Sigmoid colon (tissue), 7 donors: ENCODE results near the gene OR2A7. TPM values are rescaled to one million over a fixed set of nuclear protein-coding genes. Genes with fewer than 3 reads are reported as not detected.
"Not testable (repeated sequence)": the region's sequence is repeated elsewhere in the genome, so short reads cannot be mapped to it uniquely, and the experiment has no call there.

ENCODE experiments used
- DNase-seq: peaks from one replicate; pipeline ENCODE4 v3.0.0-alpha.2; 2019
- H3K27ac ChIP-seq, 4 donors: fragments of 200-600 bp; sonication (generic); one replicate each; pipeline ENCODE4 v1.5.1; 2016 to 2019; ENCODE audit warnings: mild to moderate bottlenecking in 1 of 4
- H3K27me3 ChIP-seq, 3 donors: fragments of 200-600 bp; sonication (generic); one replicate each; pipeline ENCODE4 v1.5.1; 2019; ENCODE audit warnings: mild to moderate bottlenecking in 1 of 3
- H3K36me3 ChIP-seq, 4 donors: fragments of 200-600 bp; sonication (generic); one replicate each; pipeline ENCODE4 v1.5.1; 2016 to 2019
- H3K4me1 ChIP-seq, 4 donors: fragments of 200-600 bp; sonication (generic); one replicate each; pipeline ENCODE4 v1.5.1; 2017 to 2019
- H3K4me3 ChIP-seq, 4 donors: fragments of 200-600 bp; sonication (generic); one replicate each; pipeline ENCODE4 v1.5.1; 2017 to 2019; ENCODE audit warnings: mild to moderate bottlenecking in 2 of 4, moderate library complexity in 1 of 4
- H3K9me3 ChIP-seq, 4 donors: fragments of 200-600 bp in 3 of 4; sonication (generic) in 3 of 4; one replicate each; pipeline versions ENCODE4 v1.5.1 to v1.6.1; 2013 to 2019
- WGBS, 2 donors: extraction: QIAGEN DNeasy Blood & Tissue Kit; methylation state at CpG; one replicate each; pipeline ENCODE4 v1.1.7; 2013; 5-methylcytosine and 5-hydroxymethylcytosine counted together
- intact Hi-C: fragments of 100-400 bp; cut with DNase I; formaldehyde crosslinking; loops from one replicate; pipeline ENCODE4 v1.15.1; 2023
- polyA plus RNA-seq, 3 donors: library from polyadenylated mRNA; stranded (reverse); fragments of 200-250 nt; gene quantifications; one replicate each; pipeline ENCODE4 v1.2.3, GENCODE V29; 2013
- total RNA-seq, 4 donors: library from RNA; depleted of rRNA; stranded (reverse); fragments of >200 nt; gene quantifications; one replicate each; pipeline ENCODE4 v1.1.0, GENCODE V29; 2016
- donor health status: healthy with polysubstance abuse.
- donor health status: Bipolar disorder and iron deficiency.
- donor health status: healthy.

The OR2A7 gene
- total and polyA plus RNA-seq, 7 donors = 0.33 to 8.6 (median 1.4) TPM

GRCh38 chr7:144246967-144247366, 17.6 kb downstream of the OR2A7 start:
- H3K9me3 ChIP-seq, H3K36me3 ChIP-seq, H3K27me3 ChIP-seq, H3K4me3 ChIP-seq, H3K27ac ChIP-seq, H3K4me1 ChIP-seq, DNase-seq, intact Hi-C loops: not testable (repeated sequence)
- WGBS, 2 donors = no CpG with 5 or more reads among the region's 5 CpGs

GRCh38 chr7:144245372-144245771, 19.2 kb downstream of the OR2A7 start:
- H3K4me3 ChIP-seq, H3K27ac ChIP-seq, DNase-seq, H3K9me3 ChIP-seq, H3K4me1 ChIP-seq, H3K36me3 ChIP-seq, H3K27me3 ChIP-seq, intact Hi-C loops: not testable (repeated sequence)
- WGBS, 2 donors = no CpG with 5 or more reads among the region's 2 CpGs

- WGBS, 2 donors = 88 to 97% methylated on average over 1 of the region's 2 CpGs
- intact Hi-C loops, H3K27me3 ChIP-seq, H3K36me3 ChIP-seq, H3K9me3 ChIP-seq, H3K4me1 ChIP-seq, H3K27ac ChIP-seq, H3K4me3 ChIP-seq, DNase-seq: not testable (repeated sequence)
Measured at GRCh38 chr7:144239365-144239764, 25.2 kb downstream of the OR2A7 start, which contains the start of gene OR2A42. TSS of gene OR2A42 (minus strand) at chr7:144239605. CDS start at chr7:144232843, 6,762 bp downstream.

GRCh38 chr7:144238530-144239082, 26.0 kb downstream of the OR2A7 start:
- H3K9me3 ChIP-seq, H3K36me3 ChIP-seq, H3K4me3 ChIP-seq, H3K27me3 ChIP-seq, H3K27ac ChIP-seq, H3K4me1 ChIP-seq, DNase-seq, intact Hi-C loops: not testable (repeated sequence)
- 87 to 90% methylated on average over 2 of the region's 2 CpGs for WGBS, 2 donors

- H3K4me3 ChIP-seq, H3K27me3 ChIP-seq, intact Hi-C loops, DNase-seq, H3K27ac ChIP-seq, H3K9me3 ChIP-seq, H3K36me3 ChIP-seq, H3K4me1 ChIP-seq: not testable (repeated sequence)
- WGBS, 2 donors = 96 to 98% methylated on average over 1 of the region's 1 CpG
Measured at GRCh38 chr7:144233039-144233438, 31.6 kb downstream of the OR2A7 start.

GRCh38 chr7:144231027-144231426, 33.6 kb downstream of the OR2A7 start:
- DNase-seq, H3K27ac ChIP-seq, H3K36me3 ChIP-seq, H3K4me3 ChIP-seq, H3K4me1 ChIP-seq, intact Hi-C loops, H3K9me3 ChIP-seq, H3K27me3 ChIP-seq: not testable (repeated sequence)
- no CpG with 5 or more reads among the region's 2 CpGs for WGBS, 2 donors

GRCh38 chr7:144228810-144229209, 35.8 kb downstream of the OR2A7 start:
- WGBS, 2 donors = 84 to 97% methylated on average over 1 of the region's 3 CpGs
- H3K4me3 ChIP-seq, H3K27me3 ChIP-seq, H3K36me3 ChIP-seq, intact Hi-C loops, H3K27ac ChIP-seq, DNase-seq, H3K9me3 ChIP-seq, H3K4me1 ChIP-seq: not testable (repeated sequence)

GRCh38 chr7:144226866-144227265, 37.7 kb downstream of the OR2A7 start:
- H3K27me3 ChIP-seq, DNase-seq, H3K36me3 ChIP-seq, H3K4me3 ChIP-seq, H3K4me1 ChIP-seq, intact Hi-C loops, H3K27ac ChIP-seq, H3K9me3 ChIP-seq: not testable (repeated sequence)
- 84 to 87% methylated on average over 3 of the region's 4 CpGs for WGBS, 2 donors

- H3K36me3 ChIP-seq, H3K4me1 ChIP-seq, H3K9me3 ChIP-seq, H3K4me3 ChIP-seq, H3K27me3 ChIP-seq, H3K27ac ChIP-seq, DNase-seq, intact Hi-C loops: not testable (repeated sequence)
Measured at GRCh38 chr7:144223675-144224074, 40.9 kb downstream of the OR2A7 start.

GRCh38 chr7:144220531-144220930, 44.1 kb downstream of the OR2A7 start:
- H3K27me3 ChIP-seq, intact Hi-C loops, H3K36me3 ChIP-seq, H3K4me1 ChIP-seq, H3K9me3 ChIP-seq, H3K27ac ChIP-seq, H3K4me3 ChIP-seq, DNase-seq: not testable (repeated sequence)

GRCh38 chr7:144219149-144219548, 45.4 kb downstream of the OR2A7 start:
- H3K36me3 ChIP-seq, intact Hi-C loops, H3K27me3 ChIP-seq, DNase-seq, H3K4me3 ChIP-seq, H3K4me1 ChIP-seq, H3K9me3 ChIP-seq, H3K27ac ChIP-seq: not testable (repeated sequence)
- WGBS, 2 donors = no CpG with 5 or more reads among the region's 4 CpGs

GRCh38 chr7:144218581-144218980, 46.0 kb downstream of the OR2A7 start:
- H3K36me3 ChIP-seq, H3K27ac ChIP-seq, intact Hi-C loops, H3K4me1 ChIP-seq, H3K4me3 ChIP-seq, H3K9me3 ChIP-seq, DNase-seq, H3K27me3 ChIP-seq: not testable (repeated sequence)
- 94 to 95% methylated on average over 1 of the region's 1 CpG for WGBS, 2 donors

- H3K4me3 ChIP-seq, intact Hi-C loops: not testable (repeated sequence)
Measured at GRCh38 chr7:144217200-144217599, 47.4 kb downstream of the OR2A7 start.

More at GRCh38 chr7:144217200-144217599, 47.4 kb downstream of the OR2A7 start:
- not testable (repeated sequence) for DNase-seq, H3K4me1 ChIP-seq, H3K27me3 ChIP-seq, H3K36me3 ChIP-seq, H3K9me3 ChIP-seq, H3K27ac ChIP-seq
